Thoracic aorta (tissue), 2 donors: ENCODE measurements around the gene KRTAP9-1. TPM values are rescaled to one million over a fixed set of nuclear protein-coding genes. Genes with fewer than 3 reads are reported as not detected.

Source experiments
- ATAC-seq: fragments of 150-250 bp; one replicate; pipeline ENCODE4 v1.8.0; 2017; ENCODE audit warnings: low read depth; ENCODE audit not compliant: insufficient number of reproducible peaks, low FRiP score
- DNase-seq: peaks from one replicate; pipeline ENCODE4 v3.0.0-alpha.2; 2020; ENCODE audit warnings: low spot score
- H3K27ac ChIP-seq, 2 donors: fragments of 200-600 bp; sonication (generic); 1 replicate in 1 of 2; 2 replicates in 1 of 2; pipeline ENCODE4 v1.5.1; 2016; ENCODE audit warnings: mild to moderate bottlenecking in 2 of 2, moderate library complexity in 2 of 2
- H3K27me3 ChIP-seq: fragments of 200-600 bp; sonication (generic); replicated peaks from 2 replicates; pipeline ENCODE4 v1.6.0; 2016; ENCODE audit warnings: mild to moderate bottlenecking; ENCODE audit not compliant: insufficient read depth
- H3K36me3 ChIP-seq: fragments of 200-600 bp; sonication (generic); one replicate; pipeline ENCODE4 v1.5.1; 2016
- H3K4me1 ChIP-seq, 2 donors: fragments of 200-600 bp; sonication (generic); 1 replicate in 1 of 2; 2 replicates in 1 of 2; pipeline versions ENCODE4 v1.5.1 to v1.6.0; 2016; ENCODE audit warnings: low read depth in 2 of 2, mild to moderate bottlenecking in 1 of 2; ENCODE audit not compliant: control insufficient read depth in 1 of 2
- H3K4me3 ChIP-seq: fragments of 200-600 bp; sonication (generic); 2 replicates; pipeline ENCODE4 v1.5.1; 2016; ENCODE audit warnings: mild to moderate bottlenecking
- H3K9me3 ChIP-seq: fragments of 200-600 bp; sonication (generic); 2 replicates; pipeline ENCODE4 v1.5.1; 2016
- total RNA-seq, 2 donors: library from RNA; depleted of rRNA; stranded (reverse); fragments of >200 nt; gene quantifications; one replicate each; pipeline versions ENCODE4 v1.1.0 to v1.2.3, GENCODE V29; 2016
- TF ChIP-seq, protein P1 (sequence below): fragments of 200-600 bp; sonication (generic); IDR thresholded peaks from one replicate; pipeline ENCODE4 v1.5.1; 2019; ENCODE audit warnings: antibody characterized with exemption

Gene KRTAP9-1
- total RNA-seq, 2 donors from 2014 or later = not detected

- no peaks in the 10 kb centered on the region for H3K36me3 ChIP-seq
- H3K27me3 ChIP-seq = no peaks in the 10 kb centered on the region
- no peaks in the 10 kb centered on the region for H3K9me3 ChIP-seq
- H3K4me3 ChIP-seq = no peak overlapping the region
- TF ChIP-seq, protein P1, sequence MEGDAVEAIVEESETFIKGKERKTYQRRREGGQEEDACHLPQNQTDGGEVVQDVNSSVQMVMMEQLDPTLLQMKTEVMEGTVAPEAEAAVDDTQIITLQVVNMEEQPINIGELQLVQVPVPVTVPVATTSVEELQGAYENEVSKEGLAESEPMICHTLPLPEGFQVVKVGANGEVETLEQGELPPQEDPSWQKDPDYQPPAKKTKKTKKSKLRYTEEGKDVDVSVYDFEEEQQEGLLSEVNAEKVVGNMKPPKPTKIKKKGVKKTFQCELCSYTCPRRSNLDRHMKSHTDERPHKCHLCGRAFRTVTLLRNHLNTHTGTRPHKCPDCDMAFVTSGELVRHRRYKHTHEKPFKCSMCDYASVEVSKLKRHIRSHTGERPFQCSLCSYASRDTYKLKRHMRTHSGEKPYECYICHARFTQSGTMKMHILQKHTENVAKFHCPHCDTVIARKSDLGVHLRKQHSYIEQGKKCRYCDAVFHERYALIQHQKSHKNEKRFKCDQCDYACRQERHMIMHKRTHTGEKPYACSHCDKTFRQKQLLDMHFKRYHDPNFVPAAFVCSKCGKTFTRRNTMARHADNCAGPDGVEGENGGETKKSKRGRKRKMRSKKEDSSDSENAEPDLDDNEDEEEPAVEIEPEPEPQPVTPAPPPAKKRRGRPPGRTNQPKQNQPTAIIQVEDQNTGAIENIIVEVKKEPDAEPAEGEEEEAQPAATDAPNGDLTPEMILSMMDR = no peak
- ATAC-seq (no peak), DNase-seq (no peak)
- no peak overlapping the region for H3K27ac ChIP-seq
- H3K4me1 ChIP-seq = no peaks in the 10 kb centered on the region
Measured at GRCh38 chr17:41199421-41200078, 9.9 kb downstream of the KRTAP9-1 start.

DNA sequence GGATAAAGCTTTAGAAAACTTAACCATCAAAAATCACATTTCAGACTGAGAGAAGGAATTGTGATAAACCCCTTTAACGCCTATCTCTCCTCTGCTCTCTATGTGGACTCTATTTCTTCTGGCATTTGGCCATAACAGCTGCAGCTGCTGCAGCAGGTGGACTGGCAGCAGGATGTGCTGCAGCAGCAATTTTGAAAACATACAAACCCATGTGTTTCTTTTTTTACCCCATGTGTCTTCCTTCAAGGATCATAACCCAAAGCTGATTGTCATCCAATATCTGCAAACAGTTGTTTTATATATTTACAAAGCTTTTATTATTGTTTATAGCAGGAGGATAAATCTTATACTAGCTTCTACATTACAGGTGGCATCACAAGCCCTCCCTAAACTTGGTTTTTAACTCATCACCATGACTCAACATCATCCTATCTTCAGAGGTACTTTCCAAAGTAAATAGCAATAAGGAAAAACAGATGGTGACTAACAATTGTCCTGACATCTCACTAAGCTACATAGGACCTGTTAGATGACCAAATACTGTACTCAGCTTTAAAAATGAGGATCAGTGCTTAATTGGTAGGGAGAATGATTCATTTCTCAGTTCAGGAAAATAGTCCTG, 22.3 kb downstream of the KRTAP9-1 start:
- H3K9me3 ChIP-seq = no peaks in the 10 kb centered on the region
- no peaks in the 10 kb centered on the region for H3K27me3 ChIP-seq
- H3K4me3 ChIP-seq = no peak overlapping the region
- TF ChIP-seq, protein P1 = no peak
- H3K36me3 ChIP-seq = no peaks in the 10 kb centered on the region
- H3K4me1 ChIP-seq = no peaks in the 10 kb centered on the region
- DNase-seq = no peak
- H3K27ac ChIP-seq = no peak overlapping the region
- no peak for ATAC-seq

GRCh38 chr17:41212524-41213169, 23.0 kb downstream of the KRTAP9-1 start:
- Histone ChIP-seq H3K27ac (no peak overlapping the region), H3K4me1 (no peaks in the 10 kb centered on the region), H3K9me3 (no peaks in the 10 kb centered on the region), H3K27me3 (no peaks in the 10 kb centered on the region), H3K4me3 (no peak overlapping the region), H3K36me3 (no peaks in the 10 kb centered on the region)
- DNase-seq (no peak), ATAC-seq (no peak)
- TF ChIP-seq, protein P1 = no peak

DNA sequence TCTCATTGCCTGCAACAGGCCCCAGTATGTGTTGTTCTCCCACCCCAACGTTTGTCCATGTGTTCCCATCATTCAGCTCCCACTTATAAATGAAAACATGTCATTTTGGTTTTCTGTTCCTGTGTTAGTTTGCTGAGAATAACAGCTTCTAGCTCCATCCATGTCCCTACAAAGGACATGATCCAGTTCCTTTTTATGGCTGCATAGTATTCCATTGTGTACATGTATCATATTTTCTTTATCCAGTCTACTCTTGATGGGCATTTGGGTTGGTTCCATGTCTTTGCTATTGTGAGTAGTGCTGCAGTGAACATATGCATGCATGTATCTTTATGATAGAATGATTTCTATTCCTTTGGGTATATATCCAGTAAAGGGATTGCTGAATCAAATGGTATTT, 26.0 kb downstream of the KRTAP9-1 start:
- TF ChIP-seq, protein P1 = no peak

DNA sequence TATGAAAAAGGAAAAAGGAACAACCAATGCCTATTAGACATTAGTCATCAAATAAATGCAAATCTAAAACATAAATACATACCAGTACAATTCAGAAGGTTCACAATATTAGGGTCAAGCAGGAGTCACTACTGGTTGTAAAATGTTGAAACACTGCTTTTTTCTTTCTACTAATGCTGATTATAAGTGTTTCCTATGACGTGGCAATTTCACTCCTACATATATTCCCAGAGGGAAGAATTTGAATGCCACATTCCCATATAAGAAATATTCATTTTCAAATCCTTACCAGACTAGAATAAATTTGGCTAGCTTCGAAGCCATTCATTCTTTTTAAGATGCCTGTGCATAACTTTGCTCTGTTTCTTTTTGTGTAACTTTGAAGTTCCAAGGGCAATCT, 34.1 kb downstream of the KRTAP9-1 start:
- TF ChIP-seq, protein P1 = no peak
- no peaks in the 10 kb centered on the region for H3K4me1 ChIP-seq
- no peak overlapping the region for H3K4me3 ChIP-seq
- H3K9me3 ChIP-seq = no peaks in the 10 kb centered on the region
- no peaks in the 10 kb centered on the region for H3K27me3 ChIP-seq
- no peak for DNase-seq
- no peak overlapping the region for H3K27ac ChIP-seq
- no peaks in the 10 kb centered on the region for H3K36me3 ChIP-seq
- ATAC-seq = no peak

More for the DNA sequence above, 26.0 kb downstream of the KRTAP9-1 start:
- Histone ChIP-seq H3K4me3 (no peak overlapping the region), H3K27me3 (no peaks in the 10 kb centered on the region), H3K36me3 (no peaks in the 10 kb centered on the region), H3K9me3 (no peaks in the 10 kb centered on the region), H3K4me1 (no peaks in the 10 kb centered on the region), H3K27ac (no peak overlapping the region)
- DNase-seq (no peak), ATAC-seq (no peak)
